ENCODE data around the gene PCDHGA8.

Gene PCDHGA8

GRCh38 chr5:141419074-141419880 lies 26.8 kb downstream of the PCDHGA8 start:
- no peak overlapping the region for H3K27ac ChIP-seq (ENCODE audit: extremely low read depth, low read depth, low read length)
- H3K36me3 ChIP-seq (ENCODE audit: control insufficient read depth in 2 of 2, insufficient read depth in 1 of 2, low read length in 2 of 2), result no peaks in the 10 kb centered on the region
- no peaks in the 10 kb centered on the region for H3K4me1 ChIP-seq (ENCODE audit: control insufficient read depth, insufficient read depth, low read length)
- CTCF ChIA-PET, result interaction anchor here (0.6 to 7.0 kb wide), 9 partner anchors 11 to 145 kb away, joined by 3 to 160 read pairs (median 3); partner anchors contain the start of genes PCDHGA12, PCDHGB1 and PCDHGB3
- no peak overlapping the region for H3K4me3 ChIP-seq (ENCODE audit: low read depth, low read length)
- POLR2A ChIA-PET, result no interaction called here
- TF ChIP-seq, protein P1, sequence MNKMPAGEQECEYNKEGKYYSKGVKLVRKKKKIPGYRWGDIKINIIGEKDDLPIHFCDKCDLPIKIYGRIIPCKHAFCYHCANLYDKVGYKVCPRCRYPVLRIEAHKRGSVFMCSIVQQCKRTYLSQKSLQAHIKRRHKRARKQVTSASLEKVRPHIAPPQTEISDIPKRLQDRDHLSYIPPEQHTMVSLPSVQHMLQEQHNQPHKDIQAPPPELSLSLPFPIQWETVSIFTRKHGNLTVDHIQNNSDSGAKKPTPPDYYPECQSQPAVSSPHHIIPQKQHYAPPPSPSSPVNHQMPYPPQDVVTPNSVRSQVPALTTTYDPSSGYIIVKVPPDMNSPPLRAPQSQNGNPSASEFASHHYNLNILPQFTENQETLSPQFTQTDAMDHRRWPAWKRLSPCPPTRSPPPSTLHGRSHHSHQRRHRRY (tag by site-specific recombination; IDR thresholded peaks at IDR 0.05), result no peak
- TF ChIP-seq ZNF335 (tag by site-specific recombination; conservative IDR thresholded peaks at IDR 0.05), result no peak
- no peaks in the 10 kb centered on the region; the same call in 1 of the 2 replicates for H3K9me3 ChIP-seq (ENCODE audit: control insufficient read depth, insufficient read depth, low read depth, low read length)

DNA sequence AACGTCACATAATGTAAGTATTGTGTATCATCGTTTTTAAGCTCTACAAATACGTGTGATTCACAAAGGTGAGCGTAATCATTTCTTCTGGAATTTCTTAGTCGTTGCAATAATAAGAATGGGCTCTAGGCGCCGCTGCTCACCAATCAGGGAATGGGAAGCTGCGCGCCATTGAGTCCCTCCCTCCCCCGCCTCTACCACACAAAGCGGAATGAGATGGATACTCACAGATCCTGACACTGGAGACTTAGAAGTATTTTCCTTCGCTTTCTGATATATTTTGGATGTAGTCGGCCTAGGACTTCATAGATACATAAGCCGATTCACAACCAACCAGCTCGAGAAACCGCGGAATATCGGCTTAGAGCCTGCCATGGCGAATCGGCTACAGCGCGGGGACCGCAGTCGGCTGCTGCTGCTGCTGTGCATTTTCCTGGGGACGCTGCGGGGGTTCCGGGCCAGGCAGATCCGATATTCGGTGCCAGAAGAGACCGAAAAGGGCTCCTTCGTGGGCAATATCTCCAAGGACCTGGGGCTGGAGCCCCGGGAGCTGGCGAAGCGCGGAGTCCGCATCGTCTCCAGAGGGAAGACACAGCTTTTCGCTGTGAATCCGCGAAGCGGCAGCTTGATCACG lies 28.5 kb downstream of the PCDHGA8 start, which contains the start of gene PCDHGA11:
PCDHGA11 (plus strand) TSS at position 197 of the 634 bp plus-strand sequence; CDS start at position 374, 177 bp downstream.
- Histone ChIP-seq H3K9me3 (ENCODE audit: control insufficient read depth, insufficient read depth, low read depth, low read length) (no peaks in the 10 kb centered on the region; the same call in 1 of the 2 replicates), H3K4me3 (ENCODE audit: low read depth, low read length) (peak within 1 kb of the TSS; percentile 67), H3K36me3 (ENCODE audit: control insufficient read depth in 2 of 2, insufficient read depth in 1 of 2, low read length in 2 of 2) (no peaks in the 10 kb centered on the region)
- TF ChIP-seq ZNF302 (tag by site-specific recombination; IDR thresholded peaks at IDR 0.05; ENCODE audit: low read depth), result no peak
- no peak for TF ChIP-seq HIC1 (tag by site-specific recombination; IDR thresholded peaks at IDR 0.05)
- TF ChIP-seq PRDM1 (tag by site-specific recombination; IDR thresholded peaks at IDR 0.05), result no peak
- peak; percentile 37; the same call in 1 of the 2 replicates for TF ChIP-seq ZFP69B (tag by site-specific recombination; IDR thresholded peaks at IDR 0.05)
- TF ChIP-seq ZNF423 (tag by site-specific recombination; IDR thresholded peaks at IDR 0.05), result no peak
- no peak for TF ChIP-seq ZNF513 (tag by site-specific recombination; IDR thresholded peaks at IDR 0.05)
- TF ChIP-seq ZNF416 (tag by site-specific recombination; IDR thresholded peaks at IDR 0.05), result no peak
- no peak for TF ChIP-seq ZNF747 (tag by site-specific recombination; IDR thresholded peaks at IDR 0.05)
- TF ChIP-seq TRIM28 (IDR thresholded peaks at IDR 0.05; ENCODE audit: borderline replicate concordance, low read length), result no peak
- no peak for TF ChIP-seq ZNF354C (tag by site-specific recombination; IDR thresholded peaks at IDR 0.05; ENCODE audit: borderline replicate concordance, low read depth)
- TF ChIP-seq ZNF121 (tag by site-specific recombination; IDR thresholded peaks at IDR 0.05), result no peak
- TF ChIP-seq ZBTB17 (tag by site-specific recombination; IDR thresholded peaks at IDR 0.05), result peak; percentile 81
- TF ChIP-seq ZNF830 (tag by site-specific recombination; IDR thresholded peaks at IDR 0.05; ENCODE audit: low read depth), result no peak
- TF ChIP-seq, protein P2, sequence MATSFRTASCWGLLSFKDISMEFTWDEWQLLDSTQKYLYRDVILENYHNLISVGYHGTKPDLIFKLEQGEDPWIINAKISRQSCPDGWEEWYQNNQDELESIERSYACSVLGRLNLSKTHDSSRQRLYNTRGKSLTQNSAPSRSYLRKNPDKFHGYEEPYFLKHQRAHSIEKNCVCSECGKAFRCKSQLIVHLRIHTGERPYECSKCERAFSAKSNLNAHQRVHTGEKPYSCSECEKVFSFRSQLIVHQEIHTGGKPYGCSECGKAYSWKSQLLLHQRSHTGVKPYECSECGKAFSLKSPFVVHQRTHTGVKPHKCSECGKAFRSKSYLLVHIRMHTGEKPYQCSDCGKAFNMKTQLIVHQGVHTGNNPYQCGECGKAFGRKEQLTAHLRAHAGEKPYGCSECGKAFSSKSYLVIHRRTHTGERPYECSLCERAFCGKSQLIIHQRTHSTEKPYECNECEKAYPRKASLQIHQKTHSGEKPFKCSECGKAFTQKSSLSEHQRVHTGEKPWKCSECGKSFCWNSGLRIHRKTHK (tag by site-specific recombination; IDR thresholded peaks at IDR 0.05), result no peak
- peak; percentile 22; the same call in 1 of the 2 replicates for TF ChIP-seq ZBTB20 (tag by site-specific recombination; IDR thresholded peaks at IDR 0.05)
- TF ChIP-seq ZNF211 (tag by site-specific recombination; IDR thresholded peaks at IDR 0.05; ENCODE audit: low read depth), result no peak
- TF ChIP-seq, protein P3, sequence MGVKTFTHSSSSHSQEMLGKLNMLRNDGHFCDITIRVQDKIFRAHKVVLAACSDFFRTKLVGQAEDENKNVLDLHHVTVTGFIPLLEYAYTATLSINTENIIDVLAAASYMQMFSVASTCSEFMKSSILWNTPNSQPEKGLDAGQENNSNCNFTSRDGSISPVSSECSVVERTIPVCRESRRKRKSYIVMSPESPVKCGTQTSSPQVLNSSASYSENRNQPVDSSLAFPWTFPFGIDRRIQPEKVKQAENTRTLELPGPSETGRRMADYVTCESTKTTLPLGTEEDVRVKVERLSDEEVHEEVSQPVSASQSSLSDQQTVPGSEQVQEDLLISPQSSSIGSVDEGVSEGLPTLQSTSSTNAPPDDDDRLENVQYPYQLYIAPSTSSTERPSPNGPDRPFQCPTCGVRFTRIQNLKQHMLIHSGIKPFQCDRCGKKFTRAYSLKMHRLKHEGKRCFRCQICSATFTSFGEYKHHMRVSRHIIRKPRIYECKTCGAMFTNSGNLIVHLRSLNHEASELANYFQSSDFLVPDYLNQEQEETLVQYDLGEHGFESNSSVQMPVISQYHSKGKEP (tag by site-specific recombination; IDR thresholded peaks at IDR 0.05), result 0 out of 2 replicates have a peak, but pooled peaks have one; percentile 31
- no peak for TF ChIP-seq ZNF433 (tag by site-specific recombination; IDR thresholded peaks at IDR 0.05; ENCODE audit: low read depth)
- TF ChIP-seq ZNF658 (tag by site-specific recombination; IDR thresholded peaks at IDR 0.05), result no peak

More for the DNA sequence above, 28.5 kb downstream of the PCDHGA8 start, which contains the start of gene PCDHGA11:
- POLR2A ChIA-PET, result interaction anchor here (0.9 to 1.5 kb wide), 3 partner anchors 101 to 104 kb away, joined by 3 to 6 read pairs (median 4); partner anchors contain the start of gene TAF7
- Histone ChIP-seq H3K27ac (ENCODE audit: extremely low read depth, low read depth, low read length) (no peak within 1 kb of the TSS), H3K4me1 (ENCODE audit: control insufficient read depth, insufficient read depth, low read length) (no peaks in the 10 kb centered on the region)
- CTCF ChIA-PET, result interaction anchor here (0.6 to 7.0 kb wide), 65 partner anchors 9 to 335 kb away, joined by 3 to 160 read pairs (median 5); partner anchors contain the start of genes DIAPH1, PCDHB11, PCDHB14 and PCDHB15
